GM12878 (cell line): ENCODE results near the gene RPRD1B. TPM values are rescaled to one million over a fixed set of nuclear protein-coding genes. Genes with fewer than 3 reads are reported as not detected.

ENCODE experiments used
- ATAC-seq: fragments of 200-7000 bp; cut with Tn5 transposase; 3 replicates; pipeline ENCODE4 v1.9.1; 2020; ENCODE audit warnings: mild to moderate bottlenecking, moderate library complexity
- BruUV-seq: library from RNA; stranded (reverse); fragments of 400-500 nt; replicated peaks from 2 replicates; lab custom pipeline; 2021; lab: Mats Ljungman, UMichigan
- CTCF ChIA-PET: fragments of 300-600 bp; sonication (Branson Sonifier 250); formaldehyde crosslinking; extraction: SDS; loops from one replicate; lab custom pipeline; 2021; ENCODE audit warnings: inconsistent platforms; lab: Yijun Ruan, JAX
- POLR2A ChIA-PET: fragments of 350-600 bp; formaldehyde crosslinking; extraction: SDS; loops from one replicate; lab custom pipeline; 2021; ENCODE audit warnings: inconsistent platforms; lab: Charles Lee
- RAD21 ChIA-PET: fragments of 300-600 bp; sonication (Branson Sonifier 250); formaldehyde crosslinking; loops from one replicate; lab custom pipeline; 2023; ENCODE audit warnings: antibody characterized with exemption; ENCODE audit not compliant: unreplicated experiment; lab: Charles Lee
- SMC1A ChIA-PET: fragments of 300-600 bp; sonication (Branson Sonifier 250); formaldehyde crosslinking; loops from one replicate; lab custom pipeline; 2023; ENCODE audit not compliant: unreplicated experiment, uncharacterized antibody; lab: Charles Lee
- DNase-seq: peaks from one replicate; pipeline ENCODE4 v3.0.0-alpha.2; 2011; ENCODE audit warnings: low read depth, low spot score
- FAIRE-seq: peaks from 3 replicates; lab custom pipeline; 2011; peaks lifted over from hg19 to GRCh38; lab: Jason Lieb, UNC
- H2AFZ ChIP-seq: 2 replicates; pipeline ENCODE4 v1.6.0; 2011; ENCODE audit warnings: low read depth, low read length, control low read depth; ENCODE audit not compliant: control insufficient read depth
- H3K27ac ChIP-seq: 2 replicates; pipeline ENCODE4 v1.5.1; 2011; ENCODE audit warnings: control low read depth; ENCODE audit not compliant: control insufficient read depth, insufficient read depth
- H3K27me3 ChIP-seq, 2 experiments: replicated peaks in 1 of 2; 2 replicates each; pipeline versions ENCODE4 v1.6.0 to v1.6.1; 2011; ENCODE audit warnings: low read length in 1 of 2; ENCODE audit not compliant: control insufficient read depth in 2 of 2, insufficient read depth in 2 of 2
- H3K36me3 ChIP-seq, 2 experiments: 2 replicates each; pipeline ENCODE4 v1.5.1; 2011; ENCODE audit warnings: low read length in 1 of 2; ENCODE audit not compliant: control insufficient read depth in 2 of 2, insufficient read depth in 2 of 2
- H3K4me1 ChIP-seq: 2 replicates; pipeline ENCODE4 v1.6.1; 2011; ENCODE audit warnings: mild to moderate bottlenecking, low read length, moderate library complexity, mixed read lengths; ENCODE audit not compliant: control insufficient read depth, insufficient read depth
- H3K4me2 ChIP-seq: 2 replicates; pipeline ENCODE4 v1.6.0; 2011; ENCODE audit warnings: control low read depth; ENCODE audit not compliant: control insufficient read depth, insufficient read depth
- H3K4me3 ChIP-seq: fragments of 200-600 bp; sonication (generic); 2 replicates; pipeline ENCODE4 v1.5.1; 2016
- H3K79me2 ChIP-seq: 2 replicates; pipeline ENCODE4 v1.6.0; 2011; ENCODE audit warnings: low read length; ENCODE audit not compliant: control insufficient read depth, insufficient read depth
- H3K9ac ChIP-seq: 2 replicates; pipeline ENCODE4 v1.8.0; 2011; ENCODE audit warnings: low read length, control low read depth, mixed read lengths; ENCODE audit not compliant: control insufficient read depth, insufficient read depth
- H3K9me3 ChIP-seq: replicated peaks from 3 replicates; pipeline ENCODE4 v1.5.1; 2011; ENCODE audit warnings: mild to moderate bottlenecking, low read length; ENCODE audit not compliant: control insufficient read depth, insufficient read depth
- H4K20me1 ChIP-seq: 2 replicates; pipeline ENCODE4 v1.6.0; 2011; ENCODE audit not compliant: control insufficient read depth, insufficient read depth
- BCL11A ChIP-seq: IDR thresholded peaks from 2 replicates; pipeline ENCODE4 v1.6.1; 2011; ENCODE audit warnings: low read depth, low read length
- BHLHE40 ChIP-seq, 2 experiments: fragments of 450-650 bp in 1 of 2; IDR thresholded peaks; 2 replicates each; pipeline ENCODE4 v1.6.1; 2011 to 2017; ENCODE audit warnings: low read depth in 2 of 2, borderline replicate concordance in 1 of 2, improper control_type of control experiment in 1 of 2, low read length in 1 of 2, mild to moderate bottlenecking in 1 of 2
- IKZF2 ChIP-seq, 2 experiments: fragments of 450-650 bp; IDR thresholded peaks; 2 replicates each; pipeline ENCODE4 v1.6.1; 2017; ENCODE audit warnings: mild to moderate bottlenecking in 2 of 2, moderate library complexity in 2 of 2
- KLF5 ChIP-seq: fragments of 450-650 bp; IDR thresholded peaks from 2 replicates; pipeline ENCODE4 v1.6.1; 2014; ENCODE audit warnings: mild to moderate bottlenecking; ENCODE audit not compliant: partially characterized antibody
- LARP7 ChIP-seq: fragments of 450-650 bp; IDR thresholded peaks from 2 replicates; pipeline ENCODE4 v1.6.1; 2017; ENCODE audit warnings: mild to moderate bottlenecking
- MTA2 ChIP-seq: fragments of 450-650 bp; IDR thresholded peaks from 2 replicates; pipeline ENCODE4 v1.6.1; 2016; ENCODE audit warnings: low read depth, mild to moderate bottlenecking, moderate library complexity
- NR2F1 ChIP-seq: fragments of 450-650 bp; conservative IDR thresholded peaks from 2 replicates; pipeline ENCODE4 v1.6.1; 2017; ENCODE audit warnings: mild to moderate bottlenecking
- PAX5 ChIP-seq: IDR thresholded peaks from 2 replicates; pipeline ENCODE4 v1.6.1; 2011; ENCODE audit warnings: low read depth, low read length, borderline replicate concordance
- PBX3 ChIP-seq: IDR thresholded peaks from 2 replicates; pipeline ENCODE4 v1.6.1; 2011; ENCODE audit warnings: mild to moderate bottlenecking, low read depth, low read length, moderate library complexity; ENCODE audit not compliant: insufficient replicate concordance
- RUNX3 ChIP-seq: IDR thresholded peaks from 2 replicates; pipeline ENCODE4 v1.6.1; 2012; ENCODE audit warnings: low read length, inconsistent platforms
- ZNF24 ChIP-seq: fragments of 450-650 bp; IDR thresholded peaks from 2 replicates; pipeline ENCODE4 v1.6.1; 2017; ENCODE audit warnings: antibody characterized with exemption, mild to moderate bottlenecking
- WGBS: methylation state at CpG from one replicate; pipeline ENCODE4 v1.1.6; 2016; ENCODE audit warnings: low lambda C conversion rate; ENCODE audit not compliant: insufficient replicate concordance, insufficient coverage; ENCODE audit errors: missing lambda C conversion rate; 5-methylcytosine and 5-hydroxymethylcytosine counted together
- in situ Hi-C: fragments of 300-500 bp; cut with MboI; formaldehyde crosslinking; loops from 9 replicates; pipeline ENCODE4 v1.14.3; 2018; ENCODE audit warnings: mixed read lengths
- intact Hi-C: fragments of 100-400 bp; cut with micrococcal nuclease; formaldehyde crosslinking; loops from one replicate; pipeline ENCODE4 v1.14.2; 2022; ENCODE audit not compliant: unreplicated experiment
- polyA plus RNA-seq, 11 experiments: library from polyadenylated mRNA; depleted of rRNA in 4 of 11; unstranded in 6 of 11; stranded (reverse) in 5 of 11; fragments of >200 nt; fragmentation: Nextera tagmentation in 4 of 11; fragmentation: Illumina TruSeq in 1 of 11; extraction: Ambion mirVana in 4 of 11; extraction: Trizol in 1 of 11; gene quantifications; 1 replicate in 1 of 11; 2 replicates in 10 of 11; pipeline versions ENCODE4 v1.2.1 to v1.2.3, GENCODE V29; 2011 to 2016; ENCODE audit warnings: inconsistent platforms in 2 of 11, missing spikeins in 2 of 11, low read depth in 1 of 11
- total RNA-seq, 4 experiments: library from RNA; depleted of rRNA in 3 of 4; stranded (reverse); fragments of >200 nt in 3 of 4; fragmentation: Illumina TruSeq in 1 of 4; extraction: Trizol in 1 of 4; gene quantifications; 2 replicates each; pipeline versions ENCODE4 v1.2.1 to v1.2.3, GENCODE V29; 2013 to 2021
- TF ChIP-seq, protein P1 (sequence below): fragments of 450-650 bp; IDR thresholded peaks from 2 replicates; pipeline ENCODE4 v1.6.1; 2016; ENCODE audit warnings: mild to moderate bottlenecking

RPRD1B gene
- total and polyA plus RNA-seq, 10 of the 15 experiments (the other 5 are each of a cell fraction or from before 2014, with no cell fraction given), result 5.2 to 40.2 (median 30.0) TPM

GRCh38 chr20:38112261-38112929, 78.8 kb downstream of the RPRD1B start:
- Histone ChIP-seq H3K79me2 (no peaks in the 10 kb centered on the region), H3K4me3 (no peak overlapping the region), H3K36me3 (no peaks in the 10 kb centered on the region), H3K27ac (no peak overlapping the region), H3K27me3 (no peaks in the 10 kb centered on the region), H2AFZ (no peak overlapping the region), H3K9me3 (no peaks in the 10 kb centered on the region), H4K20me1 (no peaks in the 10 kb centered on the region), H3K9ac (no peak overlapping the region), H3K4me2 (0 out of 2 replicates have a peak overlapping the region, but pooled peaks have one; percentile 9), H3K4me1 (0 out of 2 replicates have a peak, but pooled peaks cover 3% of the 10 kb centered on the region)
- BruUV-seq, result no TSS peak
- ChIA-PET CTCF (interaction anchor here (0.6 to 8.4 kb wide), 16 partner anchors 8 to 296 kb away, joined by 3 to 131 read pairs (median 6); partner anchors contain the start of gene TGM2), POLR2A (interaction anchor here (0.7 to 1.7 kb wide), 4 partner anchors 13 to 71 kb away, joined by 3 to 8 read pairs (median 4); no protein-coding TSS in a partner anchor), RAD21 (interaction anchor here (0.5 to 6.9 kb wide), 17 partner anchors 11 to 316 kb away, joined by 3 to 88 read pairs (median 5); partner anchors contain the start of gene TGM2), SMC1A (interaction anchor here (1.0 to 7.0 kb wide), 12 partner anchors 11 to 108 kb away, joined by 3 to 105 read pairs (median 6); no protein-coding TSS in a partner anchor)
- in situ Hi-C loops, result no loop called here
- 60% methylated on average over 11 of the region's 14 CpGs for WGBS
- FAIRE-seq (no peak), ATAC-seq (peak; percentile 82), DNase-seq (no peak)
- 0 out of 2 replicates have a peak, but pooled peaks have one; percentile 10 for TF ChIP-seq RUNX3
- TF ChIP-seq, protein P1, sequence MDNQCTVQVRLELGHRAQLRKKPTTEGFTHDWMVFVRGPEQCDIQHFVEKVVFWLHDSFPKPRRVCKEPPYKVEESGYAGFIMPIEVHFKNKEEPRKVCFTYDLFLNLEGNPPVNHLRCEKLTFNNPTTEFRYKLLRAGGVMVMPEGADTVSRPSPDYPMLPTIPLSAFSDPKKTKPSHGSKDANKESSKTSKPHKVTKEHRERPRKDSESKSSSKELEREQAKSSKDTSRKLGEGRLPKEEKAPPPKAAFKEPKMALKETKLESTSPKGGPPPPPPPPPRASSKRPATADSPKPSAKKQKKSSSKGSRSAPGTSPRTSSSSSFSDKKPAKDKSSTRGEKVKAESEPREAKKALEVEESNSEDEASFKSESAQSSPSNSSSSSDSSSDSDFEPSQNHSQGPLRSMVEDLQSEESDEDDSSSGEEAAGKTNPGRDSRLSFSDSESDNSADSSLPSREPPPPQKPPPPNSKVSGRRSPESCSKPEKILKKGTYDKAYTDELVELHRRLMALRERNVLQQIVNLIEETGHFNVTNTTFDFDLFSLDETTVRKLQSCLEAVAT, result 0 out of 2 replicates have a peak, but pooled peaks have one; percentile 19
- no peak for TF ChIP-seq KLF5
- TF ChIP-seq PBX3, result no peak
- 0 out of 2 replicates have a peak, but pooled peaks have one; percentile 37 for TF ChIP-seq ZNF24
- TF ChIP-seq MTA2, result peak; percentile 59; the same call in 1 of the 2 replicates
- TF ChIP-seq BHLHE40 (IDR thresholded peaks at IDR 0.05; ENCODE audit: borderline replicate concordance in 1 of 2, low read depth in 2 of 2, low read length in 1 of 2), result peak; percentile 33 to 60; a peak in 1 of 4 replicates
- 0 out of 2 replicates have a peak, but pooled peaks have one; percentile 20 for TF ChIP-seq BCL11A
- TF ChIP-seq LARP7, result no peak
- peak; percentile 90 for TF ChIP-seq NR2F1
- TF ChIP-seq PAX5, result peak; percentile 89
- TF ChIP-seq IKZF2 (IDR thresholded peaks at IDR 0.05), result 0 out of 4 replicates have a peak, but pooled peaks of 1 of the 2 experiments have one; percentile 14
- intact Hi-C loops, result no loop called here
